A549 (cell line): ENCODE data around the gene SUSD3.

Experiments
- CBX8 ChIP-seq: fragments of 200-600 bp; sonication (generic); IDR thresholded peaks from 2 replicates; pipeline ENCODE4 v1.6.1; 2016
- CEBPB ChIP-seq, 2 experiments: fragments of >200 bp in 1 of 2; sonication (Bioruptor Twin) in 1 of 2; formaldehyde crosslinking in 1 of 2; IDR thresholded peaks; 2 replicates each; pipeline ENCODE4 v1.6.1; 2012 to 2016
- MAFK ChIP-seq: fragments of 450-650 bp; IDR thresholded peaks from 2 replicates; pipeline ENCODE4 v1.6.1; 2014; ENCODE audit not compliant: partially characterized antibody
- MYC ChIP-seq: IDR thresholded peaks from 2 replicates; pipeline ENCODE4 v1.6.1; 2012; ENCODE audit warnings: mild to moderate bottlenecking, inconsistent platforms, low read length, improper control_type of control experiment, borderline replicate concordance
- NPAS2 ChIP-seq: fragments of 250-450 bp; sonication (Bioruptor Pico); IDR thresholded peaks from 2 replicates; pipeline ENCODE4 v1.8.0; 2022; ENCODE audit warnings: mild to moderate bottlenecking, moderate library complexity, borderline replicate concordance
- NR3C1 ChIP-seq: fragments of >200 bp; sonication (Bioruptor Twin); formaldehyde crosslinking; IDR thresholded peaks from 3 replicates; pipeline ENCODE4 v1.6.1; 2017
- PHF8 ChIP-seq: fragments of 200-600 bp; sonication (generic); IDR thresholded peaks from 2 replicates; pipeline ENCODE4 v1.6.1; 2016; ENCODE audit warnings: low read depth, mild to moderate bottlenecking, antibody characterized with exemption, moderate library complexity, borderline replicate concordance
- POLR2A ChIP-seq: IDR thresholded peaks from 2 replicates; pipeline ENCODE4 v1.6.1; 2012; ENCODE audit warnings: mild to moderate bottlenecking, low read length
- POLR2AphosphoS2 ChIP-seq: conservative IDR thresholded peaks from 2 replicates; pipeline ENCODE4 v1.6.1; 2012; ENCODE audit warnings: low read length, improper control_type of control experiment, inconsistent platforms
- TP53 ChIP-seq: fragments of 250-450 bp; sonication (Bioruptor Pico); IDR thresholded peaks from 2 replicates; pipeline ENCODE4 v1.5.0; 2021; ENCODE audit warnings: mild to moderate bottlenecking, moderate library complexity
- TF ChIP-seq, protein P1 (sequence below): fragments of >200 bp; sonication (Bioruptor Twin); formaldehyde crosslinking; IDR thresholded peaks from 3 replicates; pipeline ENCODE4 v1.5.1; 2016
- TF ChIP-seq, protein P2 (sequence below): fragments of 450-650 bp; IDR thresholded peaks from 2 replicates; pipeline ENCODE4 v1.6.1; 2014; ENCODE audit warnings: antibody characterized with exemption
- TF ChIP-seq, protein P3 (sequence below): IDR thresholded peaks from 2 replicates; pipeline ENCODE4 v1.6.1; 2012
- TF ChIP-seq, protein P4 (sequence below): fragments of 200-600 bp; sonication (generic); IDR thresholded peaks from 2 replicates; pipeline ENCODE4 v1.6.1; 2016; ENCODE audit warnings: antibody characterized with exemption, mild to moderate bottlenecking, moderate library complexity

DNA sequence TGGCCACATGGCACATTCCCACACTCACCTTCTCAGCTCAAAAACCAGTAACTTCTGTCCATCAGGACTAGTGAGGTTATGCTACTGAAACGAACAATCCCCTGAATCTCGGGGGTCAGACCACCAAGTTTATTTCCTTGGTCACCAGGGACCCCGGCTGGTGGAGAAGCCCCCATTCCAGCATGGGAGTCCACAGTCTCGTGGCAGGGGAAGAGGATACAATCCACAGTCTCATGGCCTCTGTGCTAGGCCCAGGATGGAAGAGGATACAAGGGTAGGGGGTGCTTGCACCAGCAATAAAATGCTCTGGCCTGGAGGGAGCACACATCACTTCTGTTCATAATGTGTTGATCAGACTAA is 30.1 kb downstream of the SUSD3 start:
- TF ChIP-seq, protein P1, sequence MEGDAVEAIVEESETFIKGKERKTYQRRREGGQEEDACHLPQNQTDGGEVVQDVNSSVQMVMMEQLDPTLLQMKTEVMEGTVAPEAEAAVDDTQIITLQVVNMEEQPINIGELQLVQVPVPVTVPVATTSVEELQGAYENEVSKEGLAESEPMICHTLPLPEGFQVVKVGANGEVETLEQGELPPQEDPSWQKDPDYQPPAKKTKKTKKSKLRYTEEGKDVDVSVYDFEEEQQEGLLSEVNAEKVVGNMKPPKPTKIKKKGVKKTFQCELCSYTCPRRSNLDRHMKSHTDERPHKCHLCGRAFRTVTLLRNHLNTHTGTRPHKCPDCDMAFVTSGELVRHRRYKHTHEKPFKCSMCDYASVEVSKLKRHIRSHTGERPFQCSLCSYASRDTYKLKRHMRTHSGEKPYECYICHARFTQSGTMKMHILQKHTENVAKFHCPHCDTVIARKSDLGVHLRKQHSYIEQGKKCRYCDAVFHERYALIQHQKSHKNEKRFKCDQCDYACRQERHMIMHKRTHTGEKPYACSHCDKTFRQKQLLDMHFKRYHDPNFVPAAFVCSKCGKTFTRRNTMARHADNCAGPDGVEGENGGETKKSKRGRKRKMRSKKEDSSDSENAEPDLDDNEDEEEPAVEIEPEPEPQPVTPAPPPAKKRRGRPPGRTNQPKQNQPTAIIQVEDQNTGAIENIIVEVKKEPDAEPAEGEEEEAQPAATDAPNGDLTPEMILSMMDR = no peak
- TF ChIP-seq, protein P2, sequence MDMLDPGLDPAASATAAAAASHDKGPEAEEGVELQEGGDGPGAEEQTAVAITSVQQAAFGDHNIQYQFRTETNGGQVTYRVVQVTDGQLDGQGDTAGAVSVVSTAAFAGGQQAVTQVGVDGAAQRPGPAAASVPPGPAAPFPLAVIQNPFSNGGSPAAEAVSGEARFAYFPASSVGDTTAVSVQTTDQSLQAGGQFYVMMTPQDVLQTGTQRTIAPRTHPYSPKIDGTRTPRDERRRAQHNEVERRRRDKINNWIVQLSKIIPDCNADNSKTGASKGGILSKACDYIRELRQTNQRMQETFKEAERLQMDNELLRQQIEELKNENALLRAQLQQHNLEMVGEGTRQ = no peak
- TF ChIP-seq MAFK = no peak
- TF ChIP-seq TP53 (CRISPR knock-in tag) = no peak
- no peak for TF ChIP-seq POLR2A
- TF ChIP-seq CBX8 = no peak
- TF ChIP-seq, protein P3, sequence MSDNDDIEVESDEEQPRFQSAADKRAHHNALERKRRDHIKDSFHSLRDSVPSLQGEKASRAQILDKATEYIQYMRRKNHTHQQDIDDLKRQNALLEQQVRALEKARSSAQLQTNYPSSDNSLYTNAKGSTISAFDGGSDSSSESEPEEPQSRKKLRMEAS = no peak
- TF ChIP-seq NR3C1 = no peak
- TF ChIP-seq MYC = no peak
- TF ChIP-seq, protein P4, sequence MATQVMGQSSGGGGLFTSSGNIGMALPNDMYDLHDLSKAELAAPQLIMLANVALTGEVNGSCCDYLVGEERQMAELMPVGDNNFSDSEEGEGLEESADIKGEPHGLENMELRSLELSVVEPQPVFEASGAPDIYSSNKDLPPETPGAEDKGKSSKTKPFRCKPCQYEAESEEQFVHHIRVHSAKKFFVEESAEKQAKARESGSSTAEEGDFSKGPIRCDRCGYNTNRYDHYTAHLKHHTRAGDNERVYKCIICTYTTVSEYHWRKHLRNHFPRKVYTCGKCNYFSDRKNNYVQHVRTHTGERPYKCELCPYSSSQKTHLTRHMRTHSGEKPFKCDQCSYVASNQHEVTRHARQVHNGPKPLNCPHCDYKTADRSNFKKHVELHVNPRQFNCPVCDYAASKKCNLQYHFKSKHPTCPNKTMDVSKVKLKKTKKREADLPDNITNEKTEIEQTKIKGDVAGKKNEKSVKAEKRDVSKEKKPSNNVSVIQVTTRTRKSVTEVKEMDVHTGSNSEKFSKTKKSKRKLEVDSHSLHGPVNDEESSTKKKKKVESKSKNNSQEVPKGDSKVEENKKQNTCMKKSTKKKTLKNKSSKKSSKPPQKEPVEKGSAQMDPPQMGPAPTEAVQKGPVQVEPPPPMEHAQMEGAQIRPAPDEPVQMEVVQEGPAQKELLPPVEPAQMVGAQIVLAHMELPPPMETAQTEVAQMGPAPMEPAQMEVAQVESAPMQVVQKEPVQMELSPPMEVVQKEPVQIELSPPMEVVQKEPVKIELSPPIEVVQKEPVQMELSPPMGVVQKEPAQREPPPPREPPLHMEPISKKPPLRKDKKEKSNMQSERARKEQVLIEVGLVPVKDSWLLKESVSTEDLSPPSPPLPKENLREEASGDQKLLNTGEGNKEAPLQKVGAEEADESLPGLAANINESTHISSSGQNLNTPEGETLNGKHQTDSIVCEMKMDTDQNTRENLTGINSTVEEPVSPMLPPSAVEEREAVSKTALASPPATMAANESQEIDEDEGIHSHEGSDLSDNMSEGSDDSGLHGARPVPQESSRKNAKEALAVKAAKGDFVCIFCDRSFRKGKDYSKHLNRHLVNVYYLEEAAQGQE = no peak
- TF ChIP-seq POLR2AphosphoS2 = no peak
- no peak for TF ChIP-seq PHF8
- no peak for TF ChIP-seq NPAS2 (CRISPR knock-in tag)
- no peak for TF ChIP-seq CEBPB (IDR thresholded peaks at IDR 0.05)
